HG03039 (cell line): ENCODE results near the gene FGR.
"Not testable (repeated sequence)": the region's sequence is repeated elsewhere in the genome, so short reads cannot be mapped to it uniquely, and the experiment has no call there.

Experiments used
- ATAC-seq: cut with Tn5 transposase; IDR thresholded peaks from one replicate; pipeline ENCODE4 v1.9.1; 2021; ENCODE audit warnings: mild to moderate bottlenecking, moderate library complexity; ENCODE audit not compliant: unreplicated experiment

FGR gene

GRCh38 chr1:27660300-27660835 is 25.4 kb upstream of the FGR start:
- no peak for ATAC-seq

- ATAC-seq = peak; percentile 61
Measured at GRCh38 chr1:27659497-27660299, 24.7 kb upstream of the FGR start.

GRCh38 chr1:27658951-27659496 is 24.0 kb upstream of the FGR start:
- ATAC-seq = peak; percentile 1

DNA sequence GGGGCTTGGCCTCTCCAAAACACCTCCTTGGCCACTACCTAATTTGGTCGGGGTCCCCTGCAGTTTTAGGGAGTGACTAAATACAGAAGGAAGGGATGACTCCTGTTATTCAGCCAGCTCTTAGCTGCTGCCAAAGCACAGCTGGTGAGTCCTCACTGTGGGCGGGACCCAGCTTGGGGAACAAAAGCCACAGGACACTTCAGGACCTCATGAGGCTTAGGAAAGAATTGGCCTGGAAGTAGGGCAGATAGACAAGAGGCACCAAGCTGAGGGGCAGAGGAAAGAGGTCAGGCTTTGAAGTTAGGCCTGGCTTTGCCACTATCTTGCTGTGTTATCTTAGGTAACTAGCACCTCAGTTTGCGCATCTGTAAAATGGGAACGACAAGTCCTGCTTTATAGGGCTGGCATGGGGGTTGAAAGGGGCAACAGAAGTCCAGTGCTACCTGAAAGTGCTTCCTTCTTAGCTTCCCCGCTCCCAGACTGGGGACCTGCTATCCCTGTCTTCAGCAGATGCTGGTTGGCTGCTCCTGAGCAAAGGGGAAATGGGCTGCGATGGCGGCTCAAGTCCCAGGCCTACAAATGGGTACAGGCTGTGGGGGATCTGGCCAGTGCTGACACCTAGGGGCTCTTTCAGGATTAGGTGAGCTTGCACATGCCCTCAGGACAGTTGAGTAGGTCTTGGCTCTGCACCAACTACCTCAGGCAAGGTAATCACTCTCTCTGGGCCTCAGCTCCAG is 21.3 kb upstream of the FGR start:
- no peak for ATAC-seq

- ATAC-seq = no peak
Measured at GRCh38 chr1:27655151-27655937, 20.4 kb upstream of the FGR start.

- ATAC-seq = no peak
Measured at GRCh38 chr1:27652111-27652864, 17.3 kb upstream of the FGR start.

- ATAC-seq = no peak
Measured at GRCh38 chr1:27650539-27651175, 15.7 kb upstream of the FGR start.

DNA sequence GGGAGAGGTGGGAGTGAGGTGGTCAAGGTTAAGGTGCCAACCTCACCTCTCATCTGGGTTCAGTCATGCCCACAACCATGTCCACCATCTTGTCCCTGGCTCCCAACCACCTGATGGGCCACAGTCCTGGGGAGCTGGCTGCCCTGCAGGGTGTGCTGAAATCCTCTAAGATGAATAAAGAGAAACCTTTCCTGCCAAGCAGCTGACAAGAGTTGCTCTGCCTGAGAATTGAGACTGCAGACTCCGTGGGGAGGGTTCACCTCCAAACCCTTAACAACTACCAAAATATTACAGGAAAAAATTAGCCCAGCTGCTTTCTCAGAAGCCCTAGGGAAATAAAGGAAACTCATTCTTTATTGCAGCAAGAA is 15.2 kb upstream of the FGR start:
- ATAC-seq = no peak

- ATAC-seq = no peak
Measured at GRCh38 chr1:27649306-27649635, 14.3 kb upstream of the FGR start.

DNA sequence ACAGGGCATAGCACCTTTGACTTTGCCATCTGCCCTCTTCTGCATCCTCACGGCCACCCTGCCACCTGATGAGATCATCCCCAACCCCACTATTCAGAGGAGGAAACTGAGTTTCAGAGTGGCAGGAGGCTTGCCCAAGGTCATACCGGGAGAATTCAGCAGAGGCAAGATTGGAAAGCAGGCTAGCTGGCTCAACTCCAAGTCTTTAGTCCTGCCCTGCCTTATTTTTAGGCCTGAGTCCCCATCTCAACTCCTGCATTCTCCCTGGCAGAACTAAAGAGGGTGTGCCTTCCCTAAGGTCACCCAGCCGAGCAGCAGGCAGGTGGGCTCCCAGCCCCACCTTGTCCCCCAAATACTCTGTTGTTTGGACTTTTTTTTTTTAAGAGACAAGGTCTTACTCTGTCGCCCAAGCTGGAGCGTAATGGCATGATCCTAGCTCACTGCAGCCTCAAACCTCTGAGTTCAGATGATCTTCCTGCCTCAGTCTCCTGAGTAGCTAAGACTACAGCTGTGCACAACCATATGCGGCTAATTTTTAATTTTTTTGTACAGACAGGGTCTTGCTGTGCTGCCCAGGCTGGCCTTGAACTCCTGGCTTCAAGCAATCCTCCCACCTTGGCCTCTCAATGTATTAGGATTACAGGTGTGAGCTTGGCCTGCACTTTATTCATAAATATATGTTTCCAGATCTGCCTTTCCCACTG is 13.8 kb upstream of the FGR start:
- no peak for ATAC-seq

GRCh38 chr1:27647328-27647727 is 12.3 kb upstream of the FGR start:
- no peak for ATAC-seq

DNA sequence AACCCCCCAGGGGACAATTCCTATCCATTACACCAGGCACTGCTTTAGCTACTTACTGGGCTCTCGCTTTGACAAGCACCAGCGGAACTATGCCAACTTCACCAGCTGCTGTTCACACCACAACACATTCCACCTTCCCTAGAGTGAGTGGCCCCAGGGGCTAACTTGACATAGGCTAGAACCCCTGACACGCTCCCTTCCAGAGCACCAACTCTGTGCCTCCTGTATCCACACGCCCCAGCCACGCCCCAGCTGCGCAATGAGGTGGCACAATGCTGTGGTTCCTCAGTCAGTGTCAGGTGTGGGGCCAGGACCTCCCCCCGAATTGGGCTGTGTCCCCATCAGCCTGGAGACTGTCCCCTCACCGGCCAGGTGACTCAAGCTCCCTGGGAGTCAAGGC is 11.7 kb upstream of the FGR start:
- ATAC-seq = no peak

DNA sequence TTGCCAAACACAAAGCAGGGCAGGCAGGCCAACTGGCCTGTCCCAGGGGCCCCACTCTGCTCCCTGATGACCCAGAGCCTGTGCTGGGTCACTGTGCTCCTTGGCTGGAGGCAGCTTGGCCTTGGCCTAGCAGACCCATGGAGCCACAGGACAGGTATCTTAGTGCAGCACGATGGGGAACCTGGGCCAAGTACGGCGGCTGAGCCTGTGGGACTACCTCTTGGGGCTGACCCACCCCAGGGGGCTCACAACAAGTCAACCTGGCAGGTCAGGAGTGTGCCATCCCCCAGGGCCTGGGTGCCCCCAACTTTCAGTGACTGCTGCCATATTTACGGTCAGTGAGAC is 10.1 kb upstream of the FGR start:
- ATAC-seq = no peak

DNA sequence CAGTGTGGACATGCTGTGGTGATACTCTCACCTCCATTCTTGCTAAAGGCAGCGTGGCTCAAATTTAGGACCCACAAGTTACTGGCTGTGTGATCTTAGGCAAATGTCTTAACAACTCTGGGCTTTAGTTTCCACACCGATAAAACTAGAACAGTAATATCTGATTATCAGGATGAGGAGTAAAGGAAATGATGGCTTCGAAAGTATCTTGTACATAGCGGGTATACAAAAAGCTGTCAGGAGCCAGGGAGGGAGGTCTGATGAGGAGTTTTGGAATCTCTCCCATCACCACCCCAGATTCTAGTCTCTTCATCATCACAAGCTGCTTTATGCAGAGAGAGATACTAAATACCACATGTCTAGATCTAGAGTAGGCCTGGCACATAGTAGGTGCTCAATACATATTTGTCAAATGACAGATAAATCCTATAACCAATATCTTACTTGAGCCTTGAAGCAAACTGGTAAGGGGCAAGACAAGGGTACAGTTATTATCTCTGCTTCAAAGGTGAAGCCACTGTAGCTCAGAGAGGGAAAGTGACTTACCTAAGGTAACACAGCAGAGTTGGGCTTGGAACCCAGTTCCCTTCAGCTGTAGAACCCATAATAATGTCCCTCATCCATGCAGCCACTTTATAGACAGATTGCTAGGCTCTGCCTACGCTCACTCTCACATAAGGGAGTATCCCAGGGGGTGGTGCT is 9.5 kb upstream of the FGR start:
- no peak for ATAC-seq

DNA sequence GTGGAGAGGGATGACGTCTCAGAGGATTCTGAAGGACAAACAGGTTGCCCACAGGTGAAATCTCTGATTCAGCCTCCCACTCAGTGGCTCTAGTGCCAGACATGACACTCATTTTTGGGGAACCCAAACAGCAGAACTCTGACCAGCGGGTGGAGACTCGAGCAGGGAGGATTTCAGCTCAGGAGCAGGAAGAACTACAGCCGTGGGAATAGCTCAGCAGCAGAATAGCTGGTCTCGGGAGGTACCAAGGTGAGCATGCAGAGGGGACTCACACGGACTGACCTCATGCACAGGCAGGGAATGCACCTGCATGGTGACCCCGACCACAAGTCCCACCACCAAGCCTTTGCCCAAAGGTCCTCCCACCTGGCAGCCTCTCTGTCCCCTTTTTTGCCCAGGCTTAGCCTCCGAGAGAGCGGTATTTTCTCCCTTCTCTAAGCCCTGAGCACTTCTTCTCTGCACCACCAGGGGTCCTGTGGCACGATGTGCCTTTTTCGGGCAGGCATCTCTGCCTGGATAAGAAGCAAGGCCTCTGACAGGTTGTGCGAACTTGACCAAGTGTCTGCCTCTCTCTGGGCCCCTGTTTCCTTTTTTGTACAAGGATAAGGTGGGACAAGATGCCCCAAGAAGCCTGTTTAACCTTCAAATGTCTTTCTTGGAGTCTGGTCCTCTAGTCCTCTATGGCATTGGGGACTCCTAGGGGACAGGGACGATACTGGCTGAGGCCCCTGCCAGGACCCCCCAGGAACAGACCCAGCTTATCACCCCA is 8.8 kb upstream of the FGR start:
- ATAC-seq = no peak

DNA sequence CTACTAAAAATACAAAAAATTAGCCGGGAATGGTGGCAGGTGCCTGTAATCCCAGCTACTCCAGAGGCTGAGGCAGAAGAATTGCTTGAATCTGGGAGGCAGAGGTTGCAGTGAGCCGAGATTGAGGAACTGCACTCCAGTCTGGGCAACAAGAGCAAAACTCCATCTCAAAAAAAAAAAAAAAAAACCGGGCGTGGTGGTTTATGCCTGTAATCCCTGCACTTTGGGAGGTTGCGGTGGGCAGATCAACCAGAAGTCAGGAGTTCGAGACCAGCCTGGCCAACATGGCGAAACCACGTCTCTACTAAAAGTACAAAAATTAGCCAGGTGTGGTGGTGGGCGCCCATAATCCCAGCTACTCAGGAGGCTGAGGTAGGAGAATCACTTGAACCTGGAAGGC is 5.5 kb upstream of the FGR start:
- not testable (repeated sequence) for ATAC-seq

DNA sequence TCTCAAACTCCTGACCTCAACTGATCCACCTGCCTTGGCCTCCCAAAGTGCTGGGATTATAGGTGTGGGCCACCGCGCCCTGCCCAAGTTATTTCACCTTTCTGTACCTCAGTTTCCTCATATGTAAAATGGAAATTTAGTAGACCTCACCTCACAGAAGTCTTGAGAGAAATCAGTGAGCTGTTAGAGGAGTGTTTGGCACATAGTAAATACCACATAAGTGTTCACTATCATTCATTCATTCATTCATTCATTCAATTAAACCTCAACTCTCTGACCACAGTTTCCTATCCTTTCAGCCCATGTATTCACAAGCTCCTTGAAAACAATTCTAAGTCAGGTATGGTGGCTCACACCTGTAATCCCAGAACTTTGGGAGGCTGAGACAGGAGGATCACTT is 3.8 kb upstream of the FGR start:
- no peak for ATAC-seq

DNA sequence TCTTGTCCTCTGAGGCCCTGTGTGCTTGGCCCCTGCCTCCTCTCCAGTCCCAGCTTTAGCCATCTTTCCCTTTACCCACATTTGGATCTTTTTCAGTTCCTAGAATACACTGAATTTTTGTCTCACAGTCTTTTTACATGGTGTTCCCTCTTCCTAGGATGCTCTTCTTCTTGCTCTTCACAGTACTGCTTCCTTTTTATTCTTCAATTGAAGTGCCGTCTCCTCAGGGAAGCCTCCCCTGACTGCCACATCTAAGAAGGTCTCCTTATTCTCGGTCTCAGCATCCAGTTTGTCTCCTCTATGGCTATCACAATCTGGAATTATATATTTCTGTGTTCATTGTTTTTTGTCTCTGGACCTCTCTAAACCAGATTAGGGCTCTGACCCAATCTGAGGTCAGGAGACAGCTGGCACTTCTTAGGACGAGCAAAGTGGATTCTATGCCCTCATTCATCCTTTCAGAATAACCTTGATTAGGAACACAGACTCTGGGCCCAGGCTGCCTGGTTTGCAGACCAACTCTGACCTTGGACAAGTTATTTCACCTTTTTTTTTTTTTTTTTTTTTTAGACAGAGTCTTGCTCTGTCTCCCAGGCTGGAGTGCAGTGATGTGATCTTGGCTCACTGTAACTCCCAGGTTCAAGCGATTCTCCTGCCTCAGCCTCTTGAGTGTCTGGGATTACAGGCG is 3.2 kb upstream of the FGR start:
- ATAC-seq = no peak
